BLaER1 (cell line): ENCODE results near the gene SEMA3E.

ENCODE experiments used
- H3K27ac ChIP-seq: shearing (Covaris generic); formaldehyde crosslinking; 2 replicates; pipeline ENCODE4 v1.8.1; 2022
- H3K27me3 ChIP-seq: shearing (Covaris generic); formaldehyde crosslinking; 2 replicates; pipeline ENCODE4 v1.8.1; 2022
- H3K36me3 ChIP-seq: shearing (Covaris generic); formaldehyde crosslinking; 2 replicates; pipeline ENCODE4 v1.8.1; 2022
- H3K4me1 ChIP-seq: shearing (Covaris generic); formaldehyde crosslinking; 2 replicates; pipeline ENCODE4 v1.8.1; 2022
- H3K4me2 ChIP-seq: shearing (Covaris generic); formaldehyde crosslinking; 2 replicates; pipeline ENCODE4 v1.8.1; 2022
- H3K4me3 ChIP-seq: shearing (Covaris generic); formaldehyde crosslinking; 2 replicates; pipeline ENCODE4 v1.8.1; 2022
- H3K9ac ChIP-seq: shearing (Covaris generic); formaldehyde crosslinking; 2 replicates; pipeline ENCODE4 v1.8.1; 2022
- H3K9me3 ChIP-seq: shearing (Covaris generic); formaldehyde crosslinking; 2 replicates; pipeline ENCODE4 v1.8.1; 2022
- H4K20me1 ChIP-seq: shearing (Covaris generic); formaldehyde crosslinking; 2 replicates; pipeline ENCODE4 v1.8.1; 2022
- Cebpa-rat ChIP-seq: shearing (Covaris generic); IDR thresholded peaks from 2 replicates; pipeline ENCODE4 v1.8.1; 2022

Gene SEMA3E

DNA sequence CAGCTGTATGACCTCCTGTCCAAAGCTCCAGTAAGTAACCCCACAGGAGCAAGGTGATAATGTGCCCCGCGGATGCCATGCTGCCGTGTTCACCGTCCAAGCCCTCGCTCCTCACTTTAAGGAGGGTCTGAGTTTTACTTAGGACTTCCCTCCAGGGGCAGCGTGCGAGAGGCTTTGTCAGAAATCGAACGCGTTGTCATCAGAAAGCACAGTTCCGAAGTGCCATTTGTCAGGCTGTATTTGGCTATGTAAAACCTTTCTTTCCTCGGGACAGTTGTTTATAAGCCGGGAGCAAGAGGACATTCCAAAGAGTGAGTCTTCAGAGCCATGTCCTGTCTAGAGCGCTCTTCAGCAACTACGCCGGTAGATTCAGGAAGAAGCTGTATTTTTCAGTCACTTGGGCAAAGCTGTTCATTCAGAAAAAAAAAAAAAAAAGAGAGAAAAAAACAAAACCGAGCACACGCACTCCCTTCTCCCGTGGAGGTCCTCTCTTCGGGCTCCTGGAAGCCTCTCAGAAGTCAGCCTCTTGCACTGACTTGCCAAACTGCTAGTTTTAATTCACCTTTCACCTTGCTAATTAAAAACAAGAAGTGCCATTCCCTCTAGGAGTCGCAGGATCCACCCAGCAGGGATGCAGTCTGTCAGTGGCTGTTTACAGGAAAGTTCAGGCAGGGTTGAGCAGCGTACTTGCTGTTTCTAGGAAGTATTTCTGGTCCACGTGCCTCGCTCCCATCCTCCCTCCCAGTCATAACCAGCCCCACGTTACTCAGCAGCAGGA, at the start of gene SEMA3E:
SEMA3E (minus strand) TSS at position 676 of the 778 bp plus-strand sequence.
- no peak for TF ChIP-seq Cebpa-rat
- no peak within 1 kb of the TSS for H3K9ac ChIP-seq
- H4K20me1 ChIP-seq: no peaks in the 10 kb centered on the region
- no peak within 1 kb of the TSS for H3K27ac ChIP-seq
- H3K4me3 ChIP-seq: no peak within 1 kb of the TSS
- H3K4me2 ChIP-seq: no peak within 1 kb of the TSS
- no peaks in the 10 kb centered on the region for H3K36me3 ChIP-seq
- H3K27me3 ChIP-seq: no peaks in the 10 kb centered on the region
- H3K4me1 ChIP-seq: no peaks in the 10 kb centered on the region
- no peaks in the 10 kb centered on the region for H3K9me3 ChIP-seq

DNA sequence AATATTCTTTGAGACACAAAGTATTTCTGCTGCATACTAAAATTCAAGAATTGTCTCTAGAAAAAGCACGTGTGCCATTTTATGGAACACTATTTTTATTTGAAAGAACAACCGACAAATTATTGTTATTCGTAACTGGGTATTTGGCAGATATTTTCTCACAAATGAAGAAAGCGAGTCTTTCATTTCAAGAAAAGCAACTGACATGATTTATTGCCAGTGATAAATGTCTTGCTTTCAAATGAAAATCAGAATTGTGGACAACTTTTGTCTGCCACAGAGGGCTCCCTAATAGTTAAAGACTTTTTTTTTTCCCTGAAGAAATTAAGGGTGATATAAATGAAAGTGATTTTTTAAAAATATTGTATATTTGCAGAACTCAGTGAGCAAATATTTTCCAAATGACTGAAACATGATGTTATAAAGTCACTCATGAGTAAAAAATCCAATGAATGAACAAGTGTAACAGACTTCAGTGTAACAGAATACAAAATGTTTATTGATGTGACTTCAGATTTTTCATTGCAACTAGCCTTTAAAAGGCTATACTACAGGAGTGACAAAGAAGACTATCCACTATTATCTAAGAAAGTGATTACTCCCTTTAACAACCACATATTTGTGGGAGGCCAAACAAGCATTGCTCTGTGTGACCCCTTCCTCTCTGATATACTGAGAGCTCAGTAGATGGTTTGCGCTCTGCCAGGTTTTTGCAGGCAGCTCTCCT, 49.0 kb upstream of the SEMA3E start:
- no peaks in the 10 kb centered on the region for H3K9me3 ChIP-seq

GRCh38 chr7:83696101-83696500, 47.2 kb upstream of the SEMA3E start:
- Histone ChIP-seq H3K4me1 (no peaks in the 10 kb centered on the region), H3K27ac (no peak overlapping the region), H4K20me1 (no peaks in the 10 kb centered on the region), H3K9me3 (no peaks in the 10 kb centered on the region), H3K36me3 (no peaks in the 10 kb centered on the region), H3K27me3 (no peaks in the 10 kb centered on the region), H3K9ac (no peak overlapping the region), H3K4me3 (no peak overlapping the region), H3K4me2 (no peak overlapping the region)
- no peak for TF ChIP-seq Cebpa-rat

More for the DNA sequence above, 49.0 kb upstream of the SEMA3E start:
- Histone ChIP-seq H3K9ac (no peak overlapping the region), H4K20me1 (no peaks in the 10 kb centered on the region), H3K4me3 (no peak overlapping the region), H3K4me1 (peaks cover 16% of the 10 kb centered on the region), H3K36me3 (no peaks in the 10 kb centered on the region), H3K27ac (no peak overlapping the region), H3K27me3 (no peaks in the 10 kb centered on the region), H3K4me2 (no peak overlapping the region)
- TF ChIP-seq Cebpa-rat: no peak

DNA sequence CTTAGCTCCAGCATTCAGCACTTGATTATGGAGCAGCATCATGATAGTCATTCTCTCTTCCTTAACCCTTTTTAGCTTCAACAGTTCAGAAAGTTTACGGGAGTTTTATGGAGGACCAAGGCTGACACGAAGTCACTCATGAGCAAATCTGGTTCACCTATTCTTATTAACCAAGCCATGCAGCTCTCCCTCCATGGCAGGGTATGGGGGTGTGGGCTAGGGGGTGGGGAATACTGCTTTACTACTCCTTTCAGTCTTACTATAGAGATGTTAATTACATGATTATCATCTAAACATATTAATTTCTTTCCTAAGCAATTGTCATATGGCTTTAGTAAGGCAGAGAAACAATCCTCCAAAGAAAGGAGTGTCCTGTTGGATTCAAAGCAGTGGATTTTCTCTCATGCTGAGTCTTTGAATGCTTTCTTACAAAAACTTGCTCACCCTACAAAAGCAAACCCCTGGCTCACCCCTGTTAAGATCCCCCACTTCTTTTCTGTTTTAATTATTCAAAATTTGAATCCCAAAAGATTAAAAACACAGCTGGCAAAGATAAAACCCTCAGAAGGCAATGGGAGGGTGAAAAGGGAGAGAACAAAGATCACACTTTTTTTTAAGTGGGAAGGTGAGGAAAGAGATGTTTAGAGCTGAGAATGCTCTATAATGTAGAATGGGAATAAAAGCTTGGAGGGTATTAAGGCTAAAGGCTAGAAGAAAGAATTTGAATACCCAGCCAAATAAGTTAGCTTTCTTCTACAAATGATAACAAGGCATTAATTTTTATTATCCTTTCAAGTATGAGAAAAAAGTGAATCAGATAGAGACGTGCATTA, 46.4 kb upstream of the SEMA3E start:
- Histone ChIP-seq H3K4me1 (no peaks in the 10 kb centered on the region), H3K27ac (no peak overlapping the region), H3K9me3 (no peaks in the 10 kb centered on the region), H3K4me3 (no peak overlapping the region), H3K27me3 (no peaks in the 10 kb centered on the region), H4K20me1 (no peaks in the 10 kb centered on the region), H3K36me3 (no peaks in the 10 kb centered on the region), H3K4me2 (no peak overlapping the region), H3K9ac (no peak overlapping the region)
- TF ChIP-seq Cebpa-rat: no peak

DNA sequence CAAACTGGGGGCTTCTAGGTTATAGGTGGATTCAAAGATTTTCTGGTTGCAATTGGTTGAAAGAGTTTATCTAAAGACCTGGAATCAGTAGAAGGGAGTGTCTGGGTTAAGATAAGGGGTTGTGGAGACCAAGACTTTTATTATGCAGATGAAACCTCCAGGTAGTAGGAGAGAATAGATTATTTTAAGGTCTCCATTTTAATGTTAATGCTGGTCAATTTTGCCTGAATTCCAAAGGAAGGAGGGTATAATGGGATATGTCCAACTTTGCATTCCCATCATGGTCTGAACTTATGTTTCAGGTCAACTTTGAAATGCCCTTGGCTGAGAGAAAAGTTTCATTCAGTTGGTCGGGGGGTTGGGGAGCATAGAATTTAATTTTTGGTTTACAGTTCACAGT, 44.3 kb upstream of the SEMA3E start:
- no peak overlapping the region for H3K9ac ChIP-seq
- no peak overlapping the region for H3K27ac ChIP-seq
- H3K27me3 ChIP-seq: no peaks in the 10 kb centered on the region
- H3K4me3 ChIP-seq: no peak overlapping the region
- H3K36me3 ChIP-seq: no peaks in the 10 kb centered on the region
- TF ChIP-seq Cebpa-rat: no peak
- H3K4me1 ChIP-seq: no peaks in the 10 kb centered on the region
- no peak overlapping the region for H3K4me2 ChIP-seq
- H4K20me1 ChIP-seq: no peaks in the 10 kb centered on the region
- no peaks in the 10 kb centered on the region for H3K9me3 ChIP-seq

GRCh38 chr7:83691095-83691494, 42.2 kb upstream of the SEMA3E start:
- no peak for TF ChIP-seq Cebpa-rat
- H3K27me3 ChIP-seq: no peaks in the 10 kb centered on the region
- no peak overlapping the region for H3K4me2 ChIP-seq
- H3K27ac ChIP-seq: no peak overlapping the region
- H3K4me3 ChIP-seq: no peak overlapping the region
- H3K9ac ChIP-seq: no peak overlapping the region
- no peaks in the 10 kb centered on the region for H4K20me1 ChIP-seq
- no peaks in the 10 kb centered on the region for H3K9me3 ChIP-seq
- no peaks in the 10 kb centered on the region for H3K36me3 ChIP-seq
- H3K4me1 ChIP-seq: no peaks in the 10 kb centered on the region

GRCh38 chr7:83689855-83690254, 40.9 kb upstream of the SEMA3E start:
- Histone ChIP-seq H3K4me3 (no peak overlapping the region), H3K9ac (no peak overlapping the region), H3K36me3 (no peaks in the 10 kb centered on the region), H3K9me3 (no peaks in the 10 kb centered on the region), H3K4me2 (no peak overlapping the region), H3K4me1 (no peaks in the 10 kb centered on the region), H3K27ac (no peak overlapping the region), H3K27me3 (no peaks in the 10 kb centered on the region), H4K20me1 (no peaks in the 10 kb centered on the region)
- TF ChIP-seq Cebpa-rat: no peak

DNA sequence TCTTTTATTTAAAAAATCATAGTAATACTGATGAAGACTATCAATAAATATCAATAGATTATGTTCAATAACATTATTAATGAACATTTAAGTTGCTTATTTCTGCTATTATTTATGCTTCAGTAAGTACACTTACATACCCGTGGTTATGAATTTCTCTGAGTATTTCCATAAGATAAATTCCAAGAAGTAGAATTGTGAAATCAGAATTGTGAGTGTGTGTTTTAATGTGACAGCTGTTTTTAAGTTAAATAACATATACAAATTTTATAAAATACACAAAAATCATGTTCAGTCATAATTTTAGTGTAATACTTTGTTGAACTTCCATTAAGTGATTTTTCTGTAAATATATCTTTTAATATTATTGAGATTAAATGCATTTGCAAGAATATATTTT, 37.5 kb upstream of the SEMA3E start:
- Histone ChIP-seq H3K9ac (no peak overlapping the region), H4K20me1 (no peaks in the 10 kb centered on the region), H3K9me3 (no peaks in the 10 kb centered on the region), H3K4me3 (no peak overlapping the region), H3K4me2 (no peak overlapping the region), H3K27ac (no peak overlapping the region), H3K4me1 (no peaks in the 10 kb centered on the region), H3K27me3 (no peaks in the 10 kb centered on the region), H3K36me3 (no peaks in the 10 kb centered on the region)
- TF ChIP-seq Cebpa-rat: no peak

DNA sequence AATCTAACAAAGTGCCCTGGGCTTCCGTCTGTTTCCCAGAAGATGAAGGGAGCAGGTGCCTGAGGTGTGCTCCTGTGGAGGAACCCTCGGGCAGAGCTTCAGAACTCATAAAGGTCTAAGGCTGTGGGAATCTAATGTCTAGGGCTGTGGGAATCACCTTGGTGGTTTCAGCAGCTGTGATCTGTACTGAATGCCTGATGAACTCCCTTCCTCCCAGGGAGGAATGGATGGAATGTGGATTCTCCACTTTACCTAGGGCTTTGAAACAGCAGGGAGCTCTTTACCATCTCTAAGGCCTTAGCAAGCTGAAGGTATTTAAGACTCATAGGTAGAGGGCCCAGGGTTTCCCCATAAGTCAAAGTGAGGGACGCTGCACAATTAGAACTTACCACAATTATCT, 36.0 kb upstream of the SEMA3E start:
- Histone ChIP-seq H4K20me1 (no peaks in the 10 kb centered on the region), H3K27me3 (no peaks in the 10 kb centered on the region), H3K4me2 (no peak overlapping the region), H3K4me3 (no peak overlapping the region), H3K4me1 (no peaks in the 10 kb centered on the region), H3K36me3 (no peaks in the 10 kb centered on the region), H3K9ac (no peak overlapping the region), H3K27ac (no peak overlapping the region), H3K9me3 (no peaks in the 10 kb centered on the region)
- TF ChIP-seq Cebpa-rat: no peak

- no peaks in the 10 kb centered on the region for H4K20me1 ChIP-seq
- peaks cover 10% of the 10 kb centered on the region for H3K4me1 ChIP-seq
- no peaks in the 10 kb centered on the region for H3K36me3 ChIP-seq
- TF ChIP-seq Cebpa-rat: no peak
- no peak overlapping the region for H3K4me2 ChIP-seq
- H3K27ac ChIP-seq: no peak overlapping the region
- no peaks in the 10 kb centered on the region for H3K27me3 ChIP-seq
- no peaks in the 10 kb centered on the region for H3K9me3 ChIP-seq
- H3K4me3 ChIP-seq: no peak overlapping the region
- no peak overlapping the region for H3K9ac ChIP-seq
These were observed 32.4 kb upstream of the SEMA3E start for GRCh38 chr7:83681200-83681778.
